Heart right ventricle (tissue), 16 donors: ENCODE data around the gene APLNR. TPM values are rescaled to one million over a fixed set of nuclear protein-coding genes. Genes with fewer than 3 reads are reported as not detected.
A peak's percentile ranks its signal among the peaks of the same experiment; 100 is the strongest.

Experiments used
- ATAC-seq, 8 donors: fragments of 200-7000 bp; cut with Tn5 transposase; one replicate each; pipeline ENCODE4 v1.9.1; 2020; ENCODE audit warnings: mild to moderate bottlenecking in 8 of 8, moderate library complexity in 8 of 8, moderate number of reproducible peaks in 1 of 8
- DNase-seq, 2 donors: peaks; one replicate each; pipeline ENCODE4 v3.0.0-alpha.2; 2020
- H3K27ac ChIP-seq, 10 donors: fragments of 200-600 bp; sonication (generic) in 2 of 10; one replicate each; pipeline versions ENCODE4 v1.5.0 to v1.8.0; 2020 to 2022; ENCODE audit warnings: mild to moderate bottlenecking in 3 of 10
- H3K27me3 ChIP-seq, 7 donors: fragments of 200-600 bp; one replicate each; pipeline ENCODE4 v1.8.0; 2021 to 2022; ENCODE audit warnings: mild to moderate bottlenecking in 2 of 7
- H3K36me3 ChIP-seq, 9 donors: fragments of 200-600 bp; sonication (generic) in 1 of 9; one replicate each; pipeline versions ENCODE4 v1.5.0 to v1.8.0; 2020 to 2022; ENCODE audit warnings: mild to moderate bottlenecking in 2 of 9
- H3K4me1 ChIP-seq, 9 donors: fragments of 200-600 bp; sonication (generic) in 1 of 9; one replicate each; pipeline versions ENCODE4 v1.5.0 to v1.8.0; 2020 to 2022; ENCODE audit warnings: mild to moderate bottlenecking in 4 of 9
- H3K4me3 ChIP-seq, 10 donors: fragments of 200-600 bp; sonication (generic) in 2 of 10; one replicate each; pipeline versions ENCODE4 v1.5.0 to v1.8.0; 2020 to 2022; ENCODE audit warnings: mild to moderate bottlenecking in 7 of 10, moderate library complexity in 2 of 10
- H3K9me3 ChIP-seq, 11 donors: fragments of 200-600 bp in 10 of 11; sonication (generic) in 2 of 11; one replicate each; pipeline versions ENCODE4 v1.5.0 to v1.8.0; 2013 to 2022; ENCODE audit warnings: mild to moderate bottlenecking in 2 of 11, control low read depth in 1 of 11, moderate library complexity in 1 of 11
- WGBS, 2 donors: extraction: QIAGEN DNeasy Blood & Tissue Kit; methylation state at CpG; one replicate each; pipeline ENCODE4 v1.1.7; 2013; ENCODE audit warnings: inconsistent platforms in 1 of 2; 5-methylcytosine and 5-hydroxymethylcytosine counted together
- intact Hi-C, 10 donors: fragments of 100-400 bp; cut with DNase I; formaldehyde crosslinking; loops; one replicate each; pipeline versions ENCODE4 v1.11.1 to v1.14.2; 2022
- polyA plus RNA-seq, 2 donors: library from polyadenylated mRNA; stranded (reverse); fragments of 200-250 nt; gene quantifications; one replicate each; pipeline ENCODE4 v1.2.3, GENCODE V29; 2013
- total RNA-seq, 10 donors: library from RNA; stranded (reverse); fragmentation: NEBNext Ultra II Directional in 3 of 10; extraction: Animal tissue kit (Norgen Biotek cat#: 25700) in 3 of 10; gene quantifications; one replicate each; pipeline versions ENCODE4 v1.2.1 to v1.2.4, GENCODE V29; 2021 to 2023
- TF ChIP-seq, protein P1 (sequence below), 9 donors: fragments of 200-600 bp; sonication (generic) in 2 of 9; IDR thresholded peaks; one replicate each; pipeline versions ENCODE4 v1.5.0 to v1.8.0; 2021 to 2022; ENCODE audit warnings: antibody characterized with exemption in 9 of 9, mild to moderate bottlenecking in 5 of 9, moderate library complexity in 1 of 9
- donor health status: Arrhythmogenic right ventricular cardiomyopathy.
- donor health status: ischemic (EF 13 %, LVEDD 7.1; RV severe dilation, severe dysfunction).
- donor health status: healthy with polysubstance abuse.
- donor health status: DM: no; HTN: yes; CAD: no.
- donor health status: DM: no; HTN: no; CAD: no.
- donor health status: ischemic (EF 25% LVEDD 6.9; RV normal size, moderate dysfunction).
- donor health status: ischemic (EF 25% LVEDD 5.7; RV mildly dilated, moderate dysfunction).
- donor health status: healthy.
- donor health status: DM: yes; HTN: yes; CAD: no.
- donor health status: Ischemic cardiomyopathy.
- donor health status: ischemic (EF 35%, LVEDD 5.7; RV mildly dilated, moderate dysfunction).
- donor health status: nonischemic (EF 11% LVEDD 7.7; RV severe dilation, severe dysfunction).
- donor health status: DM: yes; HTN: yes; CAD: no.
- donor health status: PGD.
- donor health status: ischemic (EF 29% LVEDD 5.4; RV normal size, mild dysfunction).
- donor health status: nonischemic (EF 23%, LVEDD 6.1; RV moderate dilation, normal function).

Gene APLNR
- total and polyA plus RNA-seq, 12 donors, result 2.0 to 39.3 (median 11.8) TPM

DNA sequence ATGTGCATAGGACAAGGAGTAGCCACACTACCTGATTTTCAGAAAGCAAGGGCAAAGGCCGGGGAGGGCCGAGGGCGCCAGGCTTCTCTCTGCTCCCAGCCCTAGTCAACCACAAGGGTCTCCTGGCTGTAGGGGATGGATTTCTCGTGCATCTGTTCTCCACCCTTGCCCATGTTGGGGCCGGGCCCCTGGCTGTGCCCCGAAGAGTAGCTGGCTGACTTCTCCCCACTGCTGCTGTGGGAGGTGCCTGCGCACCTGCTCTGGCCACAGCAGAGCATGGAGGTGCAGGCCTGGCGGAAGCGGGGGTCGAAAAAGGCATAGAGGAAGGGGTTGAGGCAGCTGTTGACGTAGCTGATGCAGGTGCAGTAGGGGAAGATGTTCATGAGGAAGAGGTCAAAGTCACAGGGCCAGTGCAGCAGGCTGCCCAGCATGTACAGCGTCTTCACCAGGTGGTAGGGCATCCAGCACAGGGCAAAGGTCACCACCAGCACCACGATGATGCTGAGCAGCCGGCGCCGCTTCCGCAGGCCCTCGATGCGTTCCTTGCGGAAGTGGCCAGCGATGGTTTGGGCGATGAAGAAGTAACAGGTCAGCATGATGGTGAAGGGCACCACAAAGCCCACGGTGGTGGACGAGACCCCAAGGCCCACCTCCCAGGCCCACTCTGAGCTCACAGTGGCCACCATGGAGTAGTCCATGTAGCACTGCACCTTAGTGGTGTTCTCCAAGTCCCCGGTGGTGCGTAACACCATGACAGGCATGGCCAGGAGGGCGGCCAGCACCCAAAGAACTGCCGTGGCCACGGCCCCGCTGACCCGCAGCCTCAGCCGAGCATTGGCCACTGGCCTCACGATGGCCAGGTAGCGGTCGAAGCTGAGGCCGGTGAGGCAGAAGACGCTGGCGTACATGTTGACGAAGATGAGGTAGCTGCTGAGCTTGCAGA is 1.0 kb downstream of the APLNR start:
- H3K27ac ChIP-seq, result peak overlapping the region in 9 of 10 donors; percentile 37 to 89 (median 77)
- H3K27me3 ChIP-seq, result peaks cover 0 to 51% (median 24%) of the 10 kb centered on the region in 7 donors
- intact Hi-C loops, result loop anchor here in 1 of 10 donors (5.0 kb wide), 1 partner anchor 34 kb away; no protein-coding TSS in a partner anchor
- peak overlapping the region; percentile 24 to 66 (median 52) for H3K4me3 ChIP-seq
- DNase-seq (no peak), ATAC-seq (peak in 4 of 8 donors; percentile 7 to 41 (median 14))
- H3K36me3 ChIP-seq, result no peaks in the 10 kb centered on the region
- H3K4me1 ChIP-seq, result peaks cover 1 to 51% (median 19%) of the 10 kb centered on the region in 9 donors
- TF ChIP-seq, protein P1, sequence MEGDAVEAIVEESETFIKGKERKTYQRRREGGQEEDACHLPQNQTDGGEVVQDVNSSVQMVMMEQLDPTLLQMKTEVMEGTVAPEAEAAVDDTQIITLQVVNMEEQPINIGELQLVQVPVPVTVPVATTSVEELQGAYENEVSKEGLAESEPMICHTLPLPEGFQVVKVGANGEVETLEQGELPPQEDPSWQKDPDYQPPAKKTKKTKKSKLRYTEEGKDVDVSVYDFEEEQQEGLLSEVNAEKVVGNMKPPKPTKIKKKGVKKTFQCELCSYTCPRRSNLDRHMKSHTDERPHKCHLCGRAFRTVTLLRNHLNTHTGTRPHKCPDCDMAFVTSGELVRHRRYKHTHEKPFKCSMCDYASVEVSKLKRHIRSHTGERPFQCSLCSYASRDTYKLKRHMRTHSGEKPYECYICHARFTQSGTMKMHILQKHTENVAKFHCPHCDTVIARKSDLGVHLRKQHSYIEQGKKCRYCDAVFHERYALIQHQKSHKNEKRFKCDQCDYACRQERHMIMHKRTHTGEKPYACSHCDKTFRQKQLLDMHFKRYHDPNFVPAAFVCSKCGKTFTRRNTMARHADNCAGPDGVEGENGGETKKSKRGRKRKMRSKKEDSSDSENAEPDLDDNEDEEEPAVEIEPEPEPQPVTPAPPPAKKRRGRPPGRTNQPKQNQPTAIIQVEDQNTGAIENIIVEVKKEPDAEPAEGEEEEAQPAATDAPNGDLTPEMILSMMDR (IDR thresholded peaks at IDR 0.05), result no peak
- H3K9me3 ChIP-seq, result no peaks in the 10 kb centered on the region
- 57 to 65% methylated on average over 39 of the region's 39 CpGs for WGBS, 2 donors

DNA sequence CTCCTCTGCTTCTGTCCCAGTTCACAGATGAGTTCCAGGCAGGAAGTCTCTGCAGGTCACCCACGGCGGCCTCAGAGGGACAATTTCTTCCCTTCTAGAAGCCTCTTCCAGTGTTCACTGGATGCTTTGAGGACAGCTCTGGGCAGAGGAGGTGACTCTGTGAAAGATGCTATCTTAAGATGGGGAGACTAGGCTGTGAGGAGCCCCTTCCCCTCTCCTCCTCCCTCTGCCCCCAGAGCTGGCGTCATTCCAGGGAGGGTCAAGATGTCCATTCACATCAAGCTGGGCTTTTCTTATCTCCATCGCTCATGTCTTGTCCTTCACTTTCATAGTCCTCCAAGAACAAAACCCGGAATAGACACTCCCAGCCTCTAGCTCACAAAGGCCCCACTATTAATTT is 3.3 kb downstream of the APLNR start:
- H3K27ac ChIP-seq, result peak overlapping the region in 7 of 10 donors; percentile 56 to 89 (median 77)
- DNase-seq, result no peak
- peaks cover 0 to 61% (median 23%) of the 10 kb centered on the region in 7 donors for H3K27me3 ChIP-seq
- H3K4me3 ChIP-seq, result peak overlapping the region in 7 of 10 donors; percentile 3 to 66 (median 57)
- H3K9me3 ChIP-seq, result no peaks in the 10 kb centered on the region
- H3K4me1 ChIP-seq, result peaks cover 0 to 52% (median 23%) of the 10 kb centered on the region in 9 donors
- 39 to 46% methylated on average over 5 of the region's 5 CpGs for WGBS, 2 donors
- ATAC-seq, result no peak
- no peaks in the 10 kb centered on the region for H3K36me3 ChIP-seq
- TF ChIP-seq, protein P1 (IDR thresholded peaks at IDR 0.05), result no peak
- intact Hi-C loops, result no loop called here

DNA sequence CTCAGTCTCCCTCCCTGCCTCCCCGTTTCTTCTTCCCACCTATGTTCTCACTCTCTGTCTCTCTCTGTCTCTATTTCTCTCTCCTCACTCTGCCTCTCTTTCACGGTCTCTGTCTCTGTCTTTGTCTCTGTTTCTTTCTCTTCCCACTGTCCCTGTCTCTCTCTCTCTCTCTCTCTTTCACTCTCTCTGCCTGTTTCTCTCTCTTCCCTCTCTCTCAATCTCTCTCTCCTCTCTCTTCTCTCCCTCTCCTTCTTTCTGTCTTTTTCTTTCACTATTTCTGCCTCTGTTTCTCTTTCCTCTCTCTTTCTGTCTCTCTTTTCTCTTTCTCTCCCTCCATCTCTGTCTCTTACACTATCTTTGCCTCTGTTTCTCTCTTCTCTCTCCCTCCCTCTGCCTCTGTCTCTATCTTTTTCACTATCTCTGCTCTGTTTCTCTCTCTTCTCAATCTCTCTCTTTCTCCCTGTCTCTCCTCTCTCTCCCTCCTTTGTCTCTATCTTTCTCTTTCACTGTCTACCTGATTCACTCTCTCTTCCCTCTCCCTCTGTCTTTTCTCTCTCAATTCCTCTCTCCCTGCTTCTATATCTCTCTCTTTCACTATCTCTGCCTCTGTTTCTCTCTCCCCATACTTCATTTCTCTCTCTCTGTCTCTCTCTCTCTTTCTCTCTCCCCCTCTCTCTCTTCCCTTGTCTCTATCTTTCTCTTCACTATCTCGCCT is 5.4 kb downstream of the APLNR start:
- ATAC-seq (peak in 1 of 8 donors; percentile 12), DNase-seq (no peak)
- H3K27ac ChIP-seq, result peak overlapping the region in 6 of 10 donors; percentile 58 to 76 (median 67)
- TF ChIP-seq, protein P1 (IDR thresholded peaks at IDR 0.05), result no peak
- H3K4me1 ChIP-seq, result peaks cover 3 to 56% (median 35%) of the 10 kb centered on the region in 9 donors
- intact Hi-C loops, result no loop called here
- peaks cover 0 to 53% (median 19%) of the 10 kb centered on the region in 7 donors for H3K27me3 ChIP-seq
- no peaks in the 10 kb centered on the region for H3K36me3 ChIP-seq
- no peaks in the 10 kb centered on the region for H3K9me3 ChIP-seq
- WGBS, 2 donors, result 25 to 39% methylated on average over 3 of the region's 3 CpGs
- H3K4me3 ChIP-seq, result no peak overlapping the region
